VCaP (cell line): ENCODE data around the gene PDIA6.

Experiments
- H3K27ac ChIP-seq: fragments of 450-650 bp; 2 replicates; pipeline ENCODE4 v1.5.1; 2017
- TF ChIP-seq, protein P1 (sequence below): fragments of 450-650 bp; conservative IDR thresholded peaks from 2 replicates; pipeline ENCODE4 v1.5.1; 2017; ENCODE audit warnings: mild to moderate bottlenecking, moderate library complexity

PDIA6 gene

DNA sequence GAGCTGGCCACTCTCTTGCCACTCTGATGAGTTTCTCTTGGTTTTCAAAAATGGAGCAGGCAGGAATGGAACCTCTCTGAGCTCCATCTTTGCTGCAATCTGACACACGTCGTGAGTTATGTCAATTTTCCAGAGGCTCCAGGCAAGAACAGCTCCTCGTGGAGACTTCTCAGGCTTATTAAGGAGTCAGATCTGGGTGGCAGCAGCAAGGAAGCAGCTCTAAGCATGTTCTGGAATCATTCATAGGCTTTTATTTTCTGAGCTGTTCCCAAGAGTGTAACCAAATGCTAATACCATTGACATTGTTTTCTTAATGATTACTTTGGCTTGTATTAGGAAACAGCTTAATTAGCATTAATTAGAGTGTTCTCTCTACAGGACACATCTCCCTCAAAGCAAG lies 26.1 kb upstream of the PDIA6 start:
- TF ChIP-seq, protein P1, sequence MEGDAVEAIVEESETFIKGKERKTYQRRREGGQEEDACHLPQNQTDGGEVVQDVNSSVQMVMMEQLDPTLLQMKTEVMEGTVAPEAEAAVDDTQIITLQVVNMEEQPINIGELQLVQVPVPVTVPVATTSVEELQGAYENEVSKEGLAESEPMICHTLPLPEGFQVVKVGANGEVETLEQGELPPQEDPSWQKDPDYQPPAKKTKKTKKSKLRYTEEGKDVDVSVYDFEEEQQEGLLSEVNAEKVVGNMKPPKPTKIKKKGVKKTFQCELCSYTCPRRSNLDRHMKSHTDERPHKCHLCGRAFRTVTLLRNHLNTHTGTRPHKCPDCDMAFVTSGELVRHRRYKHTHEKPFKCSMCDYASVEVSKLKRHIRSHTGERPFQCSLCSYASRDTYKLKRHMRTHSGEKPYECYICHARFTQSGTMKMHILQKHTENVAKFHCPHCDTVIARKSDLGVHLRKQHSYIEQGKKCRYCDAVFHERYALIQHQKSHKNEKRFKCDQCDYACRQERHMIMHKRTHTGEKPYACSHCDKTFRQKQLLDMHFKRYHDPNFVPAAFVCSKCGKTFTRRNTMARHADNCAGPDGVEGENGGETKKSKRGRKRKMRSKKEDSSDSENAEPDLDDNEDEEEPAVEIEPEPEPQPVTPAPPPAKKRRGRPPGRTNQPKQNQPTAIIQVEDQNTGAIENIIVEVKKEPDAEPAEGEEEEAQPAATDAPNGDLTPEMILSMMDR, result no peak
- H3K27ac ChIP-seq, result no peak overlapping the region

DNA sequence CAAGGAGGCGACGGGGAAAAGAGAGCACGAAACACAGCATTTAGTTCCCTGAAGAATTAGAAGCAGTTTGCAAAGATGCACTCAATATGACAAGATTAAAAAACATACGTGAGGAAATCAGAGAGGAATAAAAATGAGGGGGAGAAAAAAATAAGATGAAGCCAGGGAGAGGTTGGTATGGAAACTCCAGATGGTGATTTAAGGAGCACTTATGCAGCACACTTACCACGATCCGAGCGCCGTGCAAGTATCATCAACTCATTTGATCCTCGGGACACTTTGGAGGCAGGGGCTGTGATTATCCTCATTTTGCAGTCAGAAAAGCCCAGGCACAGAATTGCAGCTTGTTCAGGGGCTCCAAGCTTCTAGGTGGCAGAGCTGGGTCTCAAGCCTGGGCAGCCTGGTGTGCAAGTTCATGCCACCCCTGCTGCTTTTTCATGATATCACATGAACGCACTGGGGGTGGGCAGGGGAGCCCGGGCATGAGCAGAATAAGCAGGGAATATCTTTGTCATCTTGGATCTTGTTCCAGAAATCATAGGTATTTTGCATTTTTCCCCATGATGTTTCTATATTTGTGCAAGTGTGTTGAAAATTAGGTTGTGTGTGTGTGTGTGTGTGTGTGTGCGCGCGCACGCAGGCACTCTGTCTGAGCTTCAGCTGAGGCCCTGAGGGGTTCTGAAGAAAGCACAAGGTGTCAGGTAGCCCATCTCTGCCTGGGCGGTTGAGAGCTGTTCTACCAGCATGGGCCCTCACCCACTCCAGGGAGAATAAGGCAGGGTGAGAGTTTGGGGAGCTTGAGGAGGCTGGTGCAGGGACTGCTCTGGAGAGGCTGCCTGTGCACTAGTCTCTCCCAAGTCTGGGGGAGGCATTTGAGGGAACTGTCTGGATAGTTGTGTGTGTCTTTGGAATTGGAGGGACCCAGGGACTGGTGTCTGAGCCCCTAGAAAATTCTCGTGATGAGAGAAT lies 25.0 kb upstream of the PDIA6 start:
- H3K27ac ChIP-seq, result no peak overlapping the region
- TF ChIP-seq, protein P1, result no peak

DNA sequence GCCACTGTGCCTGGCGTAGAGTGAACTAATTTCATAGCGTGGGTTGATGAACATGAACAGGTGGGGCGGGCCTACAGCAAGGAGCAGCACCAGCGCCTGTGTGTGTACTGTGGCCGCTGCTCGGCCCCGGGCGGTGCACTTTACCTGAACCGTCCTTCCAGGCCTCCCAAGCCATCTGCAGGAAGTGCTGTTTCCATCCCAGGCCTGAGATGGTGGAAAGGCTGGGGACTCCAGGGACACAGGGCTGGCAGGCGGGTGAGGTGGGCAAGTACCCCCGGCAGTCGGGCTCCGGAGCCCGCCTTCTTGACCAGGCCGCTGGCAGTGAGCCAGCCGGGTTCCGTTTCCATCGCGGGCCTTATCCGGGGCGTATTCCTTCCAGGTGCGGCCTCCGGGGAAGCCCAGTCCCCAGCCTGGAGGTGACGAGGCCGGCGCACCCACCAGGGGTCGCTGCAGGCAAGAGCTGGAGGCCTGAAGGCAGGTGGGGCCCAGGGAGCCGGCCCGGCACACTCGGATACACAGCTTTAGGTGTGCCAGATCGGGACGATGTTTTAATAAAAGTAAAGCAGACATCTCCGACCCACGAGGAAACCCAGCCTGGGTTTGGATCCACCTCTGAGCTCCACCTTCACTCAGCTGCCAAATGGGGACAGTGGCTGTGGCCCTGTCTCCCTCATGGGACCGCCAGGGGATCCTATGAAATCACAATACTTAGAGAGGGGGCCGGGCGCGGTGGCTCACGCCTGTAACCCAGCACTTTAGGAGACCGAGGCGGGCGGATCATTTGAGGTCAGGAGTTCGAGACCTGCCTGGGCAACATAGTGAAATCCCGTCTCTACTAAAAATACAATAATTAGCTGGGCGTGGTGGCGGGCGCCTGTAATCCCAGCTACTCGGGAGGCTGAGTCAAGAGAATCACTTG lies 22.7 kb upstream of the PDIA6 start:
- H3K27ac ChIP-seq, result peak overlapping the region; percentile 54; the same call in 1 of the 2 replicates
- TF ChIP-seq, protein P1, result peak; percentile 96

DNA sequence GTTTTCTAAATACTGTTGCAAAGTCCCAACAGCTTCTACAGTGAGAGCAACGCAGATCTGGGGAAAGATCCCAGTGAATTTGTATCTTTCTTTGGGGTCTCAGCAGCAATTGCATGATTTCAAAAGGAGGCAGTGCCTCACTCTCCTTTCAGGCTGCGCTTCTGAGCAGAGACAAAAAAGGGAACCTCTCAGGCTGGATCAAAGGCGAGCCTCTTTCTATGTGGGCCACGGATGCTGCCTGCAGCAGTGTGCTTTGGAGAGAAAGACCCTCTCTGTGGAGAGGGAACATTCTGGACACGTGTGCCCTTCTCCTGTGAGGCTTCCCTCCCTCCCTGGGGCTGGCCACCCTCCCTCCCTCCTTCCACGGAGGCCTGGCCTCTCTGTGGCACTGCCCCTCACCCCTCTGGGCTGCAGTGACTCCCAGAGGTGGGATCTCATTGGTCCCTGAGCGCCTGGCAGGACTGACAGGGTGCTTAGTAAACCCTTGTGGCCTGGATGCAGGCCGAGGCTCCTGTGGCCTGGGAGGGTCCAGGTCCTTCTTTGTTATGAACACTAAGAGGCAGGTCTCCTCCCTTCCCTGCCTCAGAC lies 21.6 kb upstream of the PDIA6 start:
- H3K27ac ChIP-seq, result no peak overlapping the region
- TF ChIP-seq, protein P1, result no peak

DNA sequence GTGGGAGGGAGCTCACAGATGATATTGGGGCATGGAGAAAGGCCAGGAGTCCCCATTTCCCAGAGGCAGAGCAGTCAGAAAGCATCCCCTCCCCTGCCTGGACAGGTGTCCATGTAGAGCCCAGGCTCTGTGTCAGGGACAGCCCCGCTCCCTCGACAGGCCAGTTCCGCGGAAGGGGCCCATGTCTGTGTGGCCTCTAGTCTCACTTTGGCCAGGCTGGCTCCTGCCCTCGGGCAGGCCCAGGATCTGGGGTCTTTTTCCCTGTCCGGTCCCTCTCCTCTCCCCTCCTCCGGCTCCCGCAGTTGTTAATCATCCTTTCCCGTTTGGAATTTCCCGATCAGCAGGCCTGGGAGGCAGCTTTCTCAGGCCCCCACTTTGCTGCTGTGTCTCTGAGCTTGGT lies 20.4 kb upstream of the PDIA6 start:
- TF ChIP-seq, protein P1, result no peak

DNA sequence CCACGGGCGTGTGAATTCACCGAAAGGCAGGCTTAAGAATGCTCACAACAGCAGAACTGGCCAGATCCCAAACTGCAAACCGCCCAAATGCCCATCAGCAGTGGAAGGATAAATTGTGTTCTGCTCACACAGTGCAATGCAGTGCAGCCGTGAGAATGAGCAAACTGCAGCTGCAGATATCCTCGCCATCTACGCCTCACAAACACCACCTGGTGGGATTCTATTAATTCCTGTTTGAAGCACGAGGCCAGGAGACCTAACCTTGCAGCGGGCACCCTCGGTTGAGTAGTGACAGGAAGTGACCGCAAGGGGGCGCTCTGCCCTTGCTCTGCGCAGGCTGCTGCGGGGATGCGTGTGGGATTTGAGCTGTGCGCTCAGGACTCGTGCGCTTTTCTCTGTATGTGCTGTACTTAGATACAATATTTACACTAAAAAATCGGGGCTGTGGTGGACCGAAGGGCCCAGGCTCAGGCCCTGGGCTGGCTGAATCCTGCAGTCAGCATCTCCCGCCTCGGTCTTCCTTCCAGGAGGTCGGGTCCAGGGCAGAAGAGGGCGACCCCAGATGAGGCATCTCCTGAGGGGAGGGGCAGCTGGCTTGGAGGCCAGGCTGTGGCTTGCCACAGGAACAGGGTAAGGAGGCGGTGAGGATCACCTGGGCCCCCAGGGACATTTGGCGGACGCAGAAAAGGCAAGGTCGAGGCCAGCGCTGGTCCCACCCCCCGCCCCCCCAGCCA lies 19.8 kb upstream of the PDIA6 start:
- TF ChIP-seq, protein P1, result peak; percentile 98

More for the DNA sequence above, 20.4 kb upstream of the PDIA6 start:
- H3K27ac ChIP-seq, result no peak overlapping the region

More for the DNA sequence above, 19.8 kb upstream of the PDIA6 start:
- no peak overlapping the region for H3K27ac ChIP-seq
